ENCODE results near the gene LLGL2.

GRCh38 chr17:75575728-75576127 is 50.2 kb downstream of the LLGL2 start:
- no peak for TF ChIP-seq CTCF (conservative IDR thresholded peaks at IDR 0.05 in 1 of 2, IDR thresholded peaks at IDR 0.05 in 1 of 2; ENCODE audit: extremely low read depth in 1 of 2, insufficient read depth in 1 of 2, low read depth in 1 of 2, low read length in 2 of 2)
- no peak for TF ChIP-seq EZH2 (IDR thresholded peaks at IDR 0.05; ENCODE audit: borderline replicate concordance, low read length)
